ENCODE measurements around the gene IMPDH1. TPM values are rescaled to one million over a fixed set of nuclear protein-coding genes. Genes with fewer than 3 reads are reported as not detected.

IMPDH1 gene
- total and polyA plus RNA-seq, 9 donors: 16.5 to 29.9 (median 22.6) TPM

- peaks cover 12% of the 10 kb centered on the region for H3K27me3 ChIP-seq (ENCODE audit: control insufficient read depth, insufficient read depth, low read length)
- H3K4me3 ChIP-seq (ENCODE audit: low read length): no peak overlapping the region
- 8% methylated on average over 17 of the region's 24 CpGs for WGBS (ENCODE audit: insufficient coverage)
- peaks cover 25% of the 10 kb centered on the region for H3K4me1 ChIP-seq (ENCODE audit: control insufficient read depth, insufficient read depth, low read length)
- peaks cover 9% of the 10 kb centered on the region for H3K36me3 ChIP-seq (ENCODE audit: control insufficient read depth, insufficient read depth, low read length)
- no peak overlapping the region for H3K27ac ChIP-seq (ENCODE audit: low read length)
- DNase-seq: peak; percentile 85
- no peaks in the 10 kb centered on the region for H3K9me3 ChIP-seq (replicated peaks; ENCODE audit: control insufficient read depth, low read depth, low read length)
Measured at GRCh38 chr7:128387216-128388144, 22.3 kb downstream of the IMPDH1 start.

GRCh38 chr7:128385988-128386925 lies 23.5 kb downstream of the IMPDH1 start:
- H3K27me3 ChIP-seq (ENCODE audit: control insufficient read depth, insufficient read depth, low read length): peaks cover 12% of the 10 kb centered on the region
- no peak for DNase-seq
- WGBS (ENCODE audit: insufficient coverage): 76% methylated on average over 3 of the region's 4 CpGs
- no peak overlapping the region for H3K4me3 ChIP-seq (ENCODE audit: low read length)
- peaks cover 36% of the 10 kb centered on the region for H3K4me1 ChIP-seq (ENCODE audit: control insufficient read depth, insufficient read depth, low read length)
- H3K27ac ChIP-seq (ENCODE audit: low read length): no peak overlapping the region
- H3K36me3 ChIP-seq (ENCODE audit: control insufficient read depth, insufficient read depth, low read length): no peaks in the 10 kb centered on the region
- H3K9me3 ChIP-seq (replicated peaks; ENCODE audit: control insufficient read depth, low read depth, low read length): no peaks in the 10 kb centered on the region

GRCh38 chr7:128384726-128385125 lies 25.1 kb downstream of the IMPDH1 start:
- Histone ChIP-seq H3K27ac (ENCODE audit: low read length) (no peak overlapping the region), H3K4me1 (ENCODE audit: control insufficient read depth, insufficient read depth, low read length) (peaks cover 48% of the 10 kb centered on the region), H3K36me3 (ENCODE audit: control insufficient read depth, insufficient read depth, low read length) (no peaks in the 10 kb centered on the region), H3K4me3 (ENCODE audit: low read length) (no peak overlapping the region), H3K27me3 (ENCODE audit: control insufficient read depth, insufficient read depth, low read length) (peaks cover 12% of the 10 kb centered on the region), H3K9me3 (replicated peaks; ENCODE audit: control insufficient read depth, low read depth, low read length) (no peaks in the 10 kb centered on the region)
- no peak for DNase-seq
- WGBS (ENCODE audit: insufficient coverage): 100% methylated on average over 1 of the region's 7 CpGs

- H3K4me1 ChIP-seq (ENCODE audit: control insufficient read depth, insufficient read depth, low read length): peaks cover 56% of the 10 kb centered on the region
- H3K4me3 ChIP-seq (ENCODE audit: low read length): no peak overlapping the region
- peaks cover 10% of the 10 kb centered on the region for H3K27me3 ChIP-seq (ENCODE audit: control insufficient read depth, insufficient read depth, low read length)
- 56% methylated on average over 1 of the region's 3 CpGs for WGBS (ENCODE audit: insufficient coverage)
- no peak for DNase-seq
- no peaks in the 10 kb centered on the region for H3K9me3 ChIP-seq (replicated peaks; ENCODE audit: control insufficient read depth, low read depth, low read length)
- H3K36me3 ChIP-seq (ENCODE audit: control insufficient read depth, insufficient read depth, low read length): no peaks in the 10 kb centered on the region
- H3K27ac ChIP-seq (ENCODE audit: low read length): peak overlapping the region; percentile 25
Measured at GRCh38 chr7:128383776-128384175, 26.0 kb downstream of the IMPDH1 start.

- Histone ChIP-seq H3K4me1 (ENCODE audit: control insufficient read depth, insufficient read depth, low read length) (peaks cover 53% of the 10 kb centered on the region), H3K9me3 (replicated peaks; ENCODE audit: control insufficient read depth, low read depth, low read length) (no peaks in the 10 kb centered on the region), H3K36me3 (ENCODE audit: control insufficient read depth, insufficient read depth, low read length) (no peaks in the 10 kb centered on the region), H3K27me3 (ENCODE audit: control insufficient read depth, insufficient read depth, low read length) (no peaks in the 10 kb centered on the region), H3K4me3 (ENCODE audit: low read length) (no peak overlapping the region), H3K27ac (ENCODE audit: low read length) (peak overlapping the region; percentile 69)
- no peak for DNase-seq
- WGBS (ENCODE audit: insufficient coverage): 83% methylated on average over 8 of the region's 19 CpGs
Measured at GRCh38 chr7:128381161-128381821, 28.5 kb downstream of the IMPDH1 start.

- Histone ChIP-seq H3K27ac (ENCODE audit: low read length) (peak overlapping the region; percentile 71), H3K9me3 (replicated peaks; ENCODE audit: control insufficient read depth, low read depth, low read length) (no peaks in the 10 kb centered on the region), H3K4me3 (ENCODE audit: low read length) (no peak overlapping the region), H3K4me1 (ENCODE audit: control insufficient read depth, insufficient read depth, low read length) (peaks cover 53% of the 10 kb centered on the region), H3K36me3 (ENCODE audit: control insufficient read depth, insufficient read depth, low read length) (no peaks in the 10 kb centered on the region), H3K27me3 (ENCODE audit: control insufficient read depth, insufficient read depth, low read length) (no peaks in the 10 kb centered on the region)
- WGBS (ENCODE audit: insufficient coverage): no CpG with 5 or more reads among the region's 3 CpGs
- DNase-seq: peak; percentile 46
Measured at GRCh38 chr7:128380483-128381106, 29.2 kb downstream of the IMPDH1 start.

GRCh38 chr7:128379900-128380479 lies 29.8 kb downstream of the IMPDH1 start:
- no peaks in the 10 kb centered on the region for H3K27me3 ChIP-seq (ENCODE audit: control insufficient read depth, insufficient read depth, low read length)
- peaks cover 53% of the 10 kb centered on the region for H3K4me1 ChIP-seq (ENCODE audit: control insufficient read depth, insufficient read depth, low read length)
- H3K9me3 ChIP-seq (replicated peaks; ENCODE audit: control insufficient read depth, low read depth, low read length): no peaks in the 10 kb centered on the region
- H3K27ac ChIP-seq (ENCODE audit: low read length): peak overlapping the region; percentile 71
- H3K36me3 ChIP-seq (ENCODE audit: control insufficient read depth, insufficient read depth, low read length): no peaks in the 10 kb centered on the region
- H3K4me3 ChIP-seq (ENCODE audit: low read length): no peak overlapping the region
- 58% methylated on average over 4 of the region's 6 CpGs for WGBS (ENCODE audit: insufficient coverage)
- DNase-seq: no peak

- 29% methylated on average over 1 of the region's 2 CpGs for WGBS (ENCODE audit: insufficient coverage)
- H3K4me1 ChIP-seq (ENCODE audit: control insufficient read depth, insufficient read depth, low read length): peaks cover 44% of the 10 kb centered on the region
- H3K9me3 ChIP-seq (replicated peaks; ENCODE audit: control insufficient read depth, low read depth, low read length): no peaks in the 10 kb centered on the region
- peak overlapping the region; percentile 71 for H3K27ac ChIP-seq (ENCODE audit: low read length)
- no peaks in the 10 kb centered on the region for H3K36me3 ChIP-seq (ENCODE audit: control insufficient read depth, insufficient read depth, low read length)
- H3K4me3 ChIP-seq (ENCODE audit: low read length): no peak overlapping the region
- no peaks in the 10 kb centered on the region for H3K27me3 ChIP-seq (ENCODE audit: control insufficient read depth, insufficient read depth, low read length)
- no peak for DNase-seq
Measured at GRCh38 chr7:128378637-128379036, 31.1 kb downstream of the IMPDH1 start.

- no CpG with 5 or more reads among the region's 3 CpGs for WGBS (ENCODE audit: insufficient coverage)
- Histone ChIP-seq H3K27ac (ENCODE audit: low read length) (no peak overlapping the region), H3K36me3 (ENCODE audit: control insufficient read depth, insufficient read depth, low read length) (no peaks in the 10 kb centered on the region), H3K27me3 (ENCODE audit: control insufficient read depth, insufficient read depth, low read length) (peaks cover 2% of the 10 kb centered on the region), H3K9me3 (replicated peaks; ENCODE audit: control insufficient read depth, low read depth, low read length) (no peaks in the 10 kb centered on the region), H3K4me3 (ENCODE audit: low read length) (no peak overlapping the region), H3K4me1 (ENCODE audit: control insufficient read depth, insufficient read depth, low read length) (peaks cover 24% of the 10 kb centered on the region)
- DNase-seq: no peak
Measured at GRCh38 chr7:128376077-128376476, 33.7 kb downstream of the IMPDH1 start.
